LHCN-M2 (cell line): ENCODE measurements around the gene APOBEC3A. TPM values are rescaled to one million over a fixed set of nuclear protein-coding genes. Genes with fewer than 3 reads are reported as not detected.
"Not testable (repeated sequence)": the region's sequence is repeated elsewhere in the genome, so short reads cannot be mapped to it uniquely, and the experiment has no call there.

Experiments used
- DNase-seq: peaks from one replicate; pipeline ENCODE4 v3.0.0-alpha.2; 2012; ENCODE audit warnings: low read depth
- total RNA-seq: library from RNA; depleted of rRNA; stranded (reverse); fragments of >200 nt; gene quantifications from 2 replicates; pipeline ENCODE4 v1.2.3, GENCODE V29; 2014

Gene APOBEC3A
- total RNA-seq, 1 experiment from 2014 or later: not detected

GRCh38 chr22:38958651-38958943, 1.2 kb downstream of the APOBEC3A start:
- DNase-seq: not testable (repeated sequence)

GRCh38 chr22:38959590-38959989, 2.2 kb downstream of the APOBEC3A start:
- no peak for DNase-seq

GRCh38 chr22:38960673-38961072, 3.3 kb downstream of the APOBEC3A start:
- DNase-seq: not testable (repeated sequence)

GRCh38 chr22:38963291-38963738, 5.9 kb downstream of the APOBEC3A start:
- not testable (repeated sequence) for DNase-seq

GRCh38 chr22:38963872-38964271, 6.5 kb downstream of the APOBEC3A start:
- no peak for DNase-seq

GRCh38 chr22:38964306-38964705, 6.9 kb downstream of the APOBEC3A start:
- no peak for DNase-seq

- DNase-seq: no peak
Observed at GRCh38 chr22:38964989-38965388, 7.6 kb downstream of the APOBEC3A start.

- DNase-seq: no peak
Observed at GRCh38 chr22:38965614-38966379, 8.4 kb downstream of the APOBEC3A start.

- no peak for DNase-seq
Observed at GRCh38 chr22:38966380-38966702, 8.9 kb downstream of the APOBEC3A start.

GRCh38 chr22:38966942-38967341, 9.5 kb downstream of the APOBEC3A start:
- DNase-seq: no peak

- no peak for DNase-seq
Observed at GRCh38 chr22:38967451-38968450, 10.3 kb downstream of the APOBEC3A start.

GRCh38 chr22:38968801-38969200, 11.4 kb downstream of the APOBEC3A start:
- no peak for DNase-seq

GRCh38 chr22:38970551-38970950, 13.1 kb downstream of the APOBEC3A start:
- no peak for DNase-seq

- no peak for DNase-seq
Observed at GRCh38 chr22:38971202-38971601, 13.8 kb downstream of the APOBEC3A start.

- no peak for DNase-seq
Observed at GRCh38 chr22:38971791-38972190, 14.4 kb downstream of the APOBEC3A start.

- DNase-seq: no peak
Observed at GRCh38 chr22:38972558-38972957, 15.1 kb downstream of the APOBEC3A start.

- no peak for DNase-seq
Observed at GRCh38 chr22:38973289-38974169, 16.1 kb downstream of the APOBEC3A start.

GRCh38 chr22:38974170-38974825, 16.9 kb downstream of the APOBEC3A start:
- no peak for DNase-seq

GRCh38 chr22:38974826-38975175, 17.4 kb downstream of the APOBEC3A start:
- no peak for DNase-seq

- not testable (repeated sequence) for DNase-seq
Observed at GRCh38 chr22:38977289-38977688, 19.9 kb downstream of the APOBEC3A start.

- not testable (repeated sequence) for DNase-seq
Observed at GRCh38 chr22:38980587-38980986, 23.2 kb downstream of the APOBEC3A start.
